Hepatic stellate cell (primary cell): ENCODE measurements around the gene FEZ2.

Experiments used
- DNase-seq: peaks from one replicate; pipeline ENCODE4 v3.0.0; 2011; ENCODE audit warnings: low spot score

Gene FEZ2

GRCh38 chr2:36561237-36561944 is 36.6 kb downstream of the FEZ2 start:
- DNase-seq, result peak; percentile 62

DNA sequence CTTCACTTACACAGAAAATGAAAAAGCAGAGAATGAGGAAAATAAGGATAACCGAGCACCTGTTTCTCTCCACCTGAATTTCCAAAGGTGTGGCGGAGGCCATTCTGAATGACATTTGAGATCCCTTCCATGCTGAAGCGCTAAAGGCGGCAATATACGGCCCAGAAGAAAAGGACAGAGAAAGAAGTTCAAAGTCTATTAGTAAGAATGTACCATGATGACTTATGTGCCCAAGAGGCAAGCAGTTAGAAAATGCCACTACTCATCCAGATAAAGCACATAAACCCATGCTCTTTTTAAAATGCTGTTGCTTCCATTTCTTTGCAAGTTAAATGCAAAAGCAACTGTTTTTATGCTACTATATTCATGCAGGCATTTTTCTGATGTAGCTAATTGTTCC is 37.2 kb downstream of the FEZ2 start:
- DNase-seq, result no peak

DNA sequence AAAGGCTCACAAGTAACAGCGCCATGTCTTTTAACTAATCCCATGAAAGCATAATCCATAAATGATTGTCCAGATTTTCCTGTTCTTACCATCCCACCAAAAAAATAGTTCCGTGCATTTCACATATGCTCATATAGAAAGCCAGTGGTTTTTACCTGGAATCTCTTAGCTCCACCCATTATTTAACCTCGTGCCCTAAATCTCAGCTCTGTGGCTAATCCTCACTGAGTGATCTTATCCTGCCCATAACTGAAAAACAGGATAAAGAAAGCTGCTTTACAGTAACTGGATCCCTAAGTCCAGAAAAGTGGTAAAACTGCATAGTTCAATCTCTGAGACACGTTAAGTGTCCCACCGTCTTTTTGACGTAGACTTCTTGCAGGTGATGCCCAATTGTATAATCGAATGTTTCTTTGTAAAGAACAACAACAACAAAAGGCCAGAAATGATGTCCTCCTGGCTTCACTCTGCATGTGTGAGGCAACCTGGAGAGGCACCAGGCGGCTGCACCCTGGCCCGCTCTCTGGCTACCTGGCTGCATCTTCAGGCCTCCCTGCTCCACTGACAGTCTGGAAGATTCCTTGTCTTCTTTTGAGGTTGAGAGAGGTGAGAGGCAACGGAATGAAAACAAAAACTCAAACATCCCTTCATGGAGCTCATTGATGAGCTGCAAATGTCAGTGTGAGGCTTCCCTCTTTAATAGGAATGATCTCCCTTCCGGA is 38.6 kb downstream of the FEZ2 start:
- DNase-seq, result no peak

- DNase-seq, result peak; percentile 37
Measured at GRCh38 chr2:36556842-36557241, 41.1 kb downstream of the FEZ2 start.

GRCh38 chr2:36555789-36556188 is 42.2 kb downstream of the FEZ2 start:
- DNase-seq, result no peak

DNA sequence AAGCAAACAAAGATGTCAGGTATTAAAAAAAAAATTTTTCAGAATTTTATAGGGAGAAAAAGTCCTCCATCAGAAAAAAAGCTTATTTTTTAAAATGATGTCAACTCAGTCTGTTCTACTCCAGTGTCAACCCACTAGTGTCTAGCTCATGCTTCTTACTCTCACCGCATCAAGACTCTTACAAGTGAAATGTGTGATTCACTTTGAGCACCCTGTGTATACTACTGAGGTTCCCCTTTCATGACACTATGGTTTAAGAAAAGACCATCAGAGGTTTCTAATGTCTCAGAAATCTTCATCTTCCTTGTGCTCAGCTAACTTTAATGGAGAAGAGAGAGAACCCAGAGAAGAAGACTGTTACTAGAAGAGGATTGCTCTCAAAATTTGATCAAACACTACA is 43.4 kb downstream of the FEZ2 start:
- DNase-seq, result no peak

GRCh38 chr2:36553683-36554082 is 44.3 kb downstream of the FEZ2 start:
- no peak for DNase-seq

- no peak for DNase-seq
Measured at GRCh38 chr2:36550006-36550405, 48.0 kb downstream of the FEZ2 start.

- DNase-seq, result no peak
Measured at GRCh38 chr2:36549165-36549574, 48.8 kb downstream of the FEZ2 start.

DNA sequence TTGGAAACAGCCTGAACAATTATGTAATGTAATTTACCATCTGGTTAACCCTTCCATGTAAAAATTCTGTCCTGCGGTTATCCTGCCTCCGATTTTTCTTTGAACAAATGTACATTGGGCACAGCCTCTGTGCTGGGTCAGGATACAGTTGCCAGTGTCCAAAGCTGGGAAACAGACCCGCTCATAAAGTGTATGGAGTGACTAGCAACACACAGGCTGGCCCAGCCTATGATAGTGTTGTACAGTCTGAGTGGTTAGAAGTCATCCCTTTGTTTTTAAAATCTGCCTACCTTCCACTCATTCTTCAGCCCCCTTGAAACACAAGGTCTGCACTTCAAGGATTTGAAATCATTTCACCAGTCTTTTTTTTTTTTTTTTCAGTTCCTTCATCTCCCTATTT is 50.1 kb downstream of the FEZ2 start:
- DNase-seq, result no peak

DNA sequence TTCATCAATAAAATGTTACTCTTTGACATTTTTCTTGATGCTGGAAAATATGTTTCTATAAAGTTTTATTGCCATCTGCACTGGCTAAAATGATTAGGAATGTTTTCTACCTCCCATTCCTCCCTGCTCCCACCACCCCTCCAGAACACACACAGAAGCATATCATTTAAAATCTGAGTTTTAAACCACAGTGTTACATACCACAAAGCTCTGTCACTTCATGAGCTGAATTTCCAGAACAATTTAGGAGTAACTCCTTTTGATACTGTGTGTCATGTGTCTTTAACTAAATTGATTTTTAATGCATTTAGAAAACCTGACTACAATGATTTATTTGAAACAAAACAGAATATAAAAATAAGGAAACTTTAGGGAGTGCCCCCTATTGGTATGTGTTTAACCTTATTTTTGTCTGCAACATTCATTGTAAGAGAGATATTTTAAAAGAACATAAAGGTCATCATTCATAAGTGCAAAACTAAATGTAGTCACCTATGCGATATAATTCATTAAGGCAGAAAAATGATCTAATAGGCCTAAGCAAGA is 52.0 kb downstream of the FEZ2 start:
- DNase-seq, result no peak

GRCh38 chr2:36544638-36545338 is 53.2 kb downstream of the FEZ2 start:
- DNase-seq, result no peak

- no peak for DNase-seq
Measured at GRCh38 chr2:36541891-36542595, 55.9 kb downstream of the FEZ2 start.

- no peak for DNase-seq
Measured at GRCh38 chr2:36540986-36541754, 56.8 kb downstream of the FEZ2 start.

DNA sequence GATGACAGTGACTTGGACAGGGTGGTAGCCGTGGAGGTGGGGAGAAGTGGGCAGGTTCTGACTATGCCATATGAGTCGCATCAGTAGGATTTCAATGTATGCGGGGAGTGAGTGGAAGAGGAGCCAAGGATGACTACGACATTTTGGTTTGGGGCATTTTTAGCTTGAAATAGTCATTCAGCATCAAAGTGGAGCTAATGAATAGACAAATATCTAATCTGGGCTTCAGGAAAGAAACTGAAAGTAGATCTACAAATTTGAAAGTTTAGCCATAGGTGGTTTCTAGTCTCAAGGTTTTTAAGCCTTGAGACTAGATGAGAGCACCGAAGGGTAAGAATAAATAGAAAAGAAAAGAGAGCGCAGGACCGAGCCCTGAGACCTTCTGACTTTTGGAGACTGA is 58.3 kb downstream of the FEZ2 start:
- DNase-seq, result peak; percentile 19

DNA sequence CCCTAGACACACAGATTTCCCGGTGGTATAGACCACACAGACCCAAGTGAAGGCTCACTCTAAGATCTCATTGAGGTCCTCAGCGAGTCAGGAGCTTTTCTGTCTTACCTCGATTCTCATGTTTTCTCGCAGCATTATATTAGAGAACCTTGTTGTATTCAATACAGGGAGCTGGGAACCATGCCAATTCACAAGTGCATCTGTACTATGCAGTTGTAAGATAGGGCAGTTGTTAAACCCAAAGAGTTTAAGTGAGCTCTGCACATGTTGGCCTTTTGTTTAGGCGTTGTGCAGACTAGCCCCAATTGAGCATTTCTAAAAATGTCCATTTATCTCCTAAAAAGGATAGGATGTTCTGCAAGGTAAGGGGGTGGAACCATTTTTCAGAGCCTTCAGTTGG is 59.6 kb downstream of the FEZ2 start:
- no peak for DNase-seq

- DNase-seq, result no peak
Measured at GRCh38 chr2:36536776-36537175, 61.2 kb downstream of the FEZ2 start.

DNA sequence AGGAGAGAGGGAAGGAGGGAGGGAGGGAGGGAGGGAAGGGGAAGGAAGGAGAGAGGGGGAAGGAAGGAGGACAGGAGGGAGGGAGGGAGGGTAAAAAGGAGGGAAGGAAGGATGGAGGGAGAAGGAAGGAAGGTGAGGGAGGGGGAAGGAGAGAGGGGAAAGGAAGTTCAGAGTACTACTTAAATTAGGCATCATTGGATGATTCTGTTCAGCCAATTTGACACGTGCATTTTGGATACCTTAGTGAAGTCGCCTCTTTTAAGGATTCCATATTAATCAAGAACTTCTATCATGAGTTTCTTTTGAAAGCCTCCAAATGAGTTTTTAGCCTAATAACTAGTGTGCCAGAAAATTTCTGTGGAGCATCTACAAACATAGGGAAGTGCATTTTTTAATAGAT is 62.9 kb downstream of the FEZ2 start:
- no peak for DNase-seq

- no peak for DNase-seq
Measured at GRCh38 chr2:36534275-36534799, 63.6 kb downstream of the FEZ2 start.

GRCh38 chr2:36530983-36531354 is 67.0 kb downstream of the FEZ2 start:
- peak; percentile 45 for DNase-seq
